ENCODE results near the gene FCHSD2. TPM values are rescaled to one million over a fixed set of nuclear protein-coding genes. Genes with fewer than 3 reads are reported as not detected.

FCHSD2 gene
- total and polyA plus RNA-seq, 2 of the 8 experiments (the other 6 are each of a cell fraction or from before 2014, with no cell fraction given): 4.1 to 7.8 TPM

DNA sequence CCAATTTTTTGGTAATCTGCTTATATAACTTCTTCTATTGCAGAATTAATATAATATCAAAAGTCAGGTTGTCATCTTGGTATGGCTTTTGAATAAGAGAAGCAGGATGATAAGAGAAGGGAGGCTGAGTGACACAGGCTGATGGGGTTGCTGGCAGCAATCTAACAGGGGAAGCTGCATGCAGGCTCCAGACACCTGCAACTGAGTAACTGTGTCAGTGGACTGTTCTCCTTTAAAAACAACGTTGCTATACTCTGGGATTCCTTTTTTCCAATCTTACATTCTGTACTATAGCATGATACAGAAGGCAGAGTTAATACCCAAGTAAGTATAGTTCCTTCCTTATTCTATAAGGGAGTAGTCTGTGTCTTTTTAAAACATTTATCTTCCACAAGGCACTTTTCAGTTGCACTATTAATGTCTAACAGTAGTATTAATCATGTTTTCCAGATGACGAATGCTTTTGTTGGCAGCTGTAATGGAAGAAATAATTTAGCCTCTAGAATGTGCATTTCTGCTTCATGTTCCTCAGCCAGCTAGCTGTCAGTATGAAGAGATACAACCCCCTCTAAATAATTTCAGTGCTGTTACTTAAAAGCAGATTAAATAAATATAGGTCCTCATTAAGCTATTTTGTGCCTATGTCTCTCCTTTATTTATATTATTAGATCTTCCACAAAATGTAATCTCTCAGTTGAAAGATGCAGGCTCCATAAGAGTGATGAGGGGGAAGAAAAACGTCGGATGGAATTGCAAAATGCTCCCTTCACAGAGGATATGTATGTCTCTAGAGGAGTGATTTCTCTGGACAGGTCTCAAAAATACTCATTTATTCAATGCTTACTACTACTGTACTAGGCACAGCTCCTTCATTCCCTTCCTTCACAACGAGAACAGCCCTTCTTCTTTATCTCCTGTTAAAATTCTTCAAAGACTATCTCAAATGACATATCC lies 277.1 kb downstream of the FCHSD2 start (continued):
- TF ChIP-seq, protein P1, sequence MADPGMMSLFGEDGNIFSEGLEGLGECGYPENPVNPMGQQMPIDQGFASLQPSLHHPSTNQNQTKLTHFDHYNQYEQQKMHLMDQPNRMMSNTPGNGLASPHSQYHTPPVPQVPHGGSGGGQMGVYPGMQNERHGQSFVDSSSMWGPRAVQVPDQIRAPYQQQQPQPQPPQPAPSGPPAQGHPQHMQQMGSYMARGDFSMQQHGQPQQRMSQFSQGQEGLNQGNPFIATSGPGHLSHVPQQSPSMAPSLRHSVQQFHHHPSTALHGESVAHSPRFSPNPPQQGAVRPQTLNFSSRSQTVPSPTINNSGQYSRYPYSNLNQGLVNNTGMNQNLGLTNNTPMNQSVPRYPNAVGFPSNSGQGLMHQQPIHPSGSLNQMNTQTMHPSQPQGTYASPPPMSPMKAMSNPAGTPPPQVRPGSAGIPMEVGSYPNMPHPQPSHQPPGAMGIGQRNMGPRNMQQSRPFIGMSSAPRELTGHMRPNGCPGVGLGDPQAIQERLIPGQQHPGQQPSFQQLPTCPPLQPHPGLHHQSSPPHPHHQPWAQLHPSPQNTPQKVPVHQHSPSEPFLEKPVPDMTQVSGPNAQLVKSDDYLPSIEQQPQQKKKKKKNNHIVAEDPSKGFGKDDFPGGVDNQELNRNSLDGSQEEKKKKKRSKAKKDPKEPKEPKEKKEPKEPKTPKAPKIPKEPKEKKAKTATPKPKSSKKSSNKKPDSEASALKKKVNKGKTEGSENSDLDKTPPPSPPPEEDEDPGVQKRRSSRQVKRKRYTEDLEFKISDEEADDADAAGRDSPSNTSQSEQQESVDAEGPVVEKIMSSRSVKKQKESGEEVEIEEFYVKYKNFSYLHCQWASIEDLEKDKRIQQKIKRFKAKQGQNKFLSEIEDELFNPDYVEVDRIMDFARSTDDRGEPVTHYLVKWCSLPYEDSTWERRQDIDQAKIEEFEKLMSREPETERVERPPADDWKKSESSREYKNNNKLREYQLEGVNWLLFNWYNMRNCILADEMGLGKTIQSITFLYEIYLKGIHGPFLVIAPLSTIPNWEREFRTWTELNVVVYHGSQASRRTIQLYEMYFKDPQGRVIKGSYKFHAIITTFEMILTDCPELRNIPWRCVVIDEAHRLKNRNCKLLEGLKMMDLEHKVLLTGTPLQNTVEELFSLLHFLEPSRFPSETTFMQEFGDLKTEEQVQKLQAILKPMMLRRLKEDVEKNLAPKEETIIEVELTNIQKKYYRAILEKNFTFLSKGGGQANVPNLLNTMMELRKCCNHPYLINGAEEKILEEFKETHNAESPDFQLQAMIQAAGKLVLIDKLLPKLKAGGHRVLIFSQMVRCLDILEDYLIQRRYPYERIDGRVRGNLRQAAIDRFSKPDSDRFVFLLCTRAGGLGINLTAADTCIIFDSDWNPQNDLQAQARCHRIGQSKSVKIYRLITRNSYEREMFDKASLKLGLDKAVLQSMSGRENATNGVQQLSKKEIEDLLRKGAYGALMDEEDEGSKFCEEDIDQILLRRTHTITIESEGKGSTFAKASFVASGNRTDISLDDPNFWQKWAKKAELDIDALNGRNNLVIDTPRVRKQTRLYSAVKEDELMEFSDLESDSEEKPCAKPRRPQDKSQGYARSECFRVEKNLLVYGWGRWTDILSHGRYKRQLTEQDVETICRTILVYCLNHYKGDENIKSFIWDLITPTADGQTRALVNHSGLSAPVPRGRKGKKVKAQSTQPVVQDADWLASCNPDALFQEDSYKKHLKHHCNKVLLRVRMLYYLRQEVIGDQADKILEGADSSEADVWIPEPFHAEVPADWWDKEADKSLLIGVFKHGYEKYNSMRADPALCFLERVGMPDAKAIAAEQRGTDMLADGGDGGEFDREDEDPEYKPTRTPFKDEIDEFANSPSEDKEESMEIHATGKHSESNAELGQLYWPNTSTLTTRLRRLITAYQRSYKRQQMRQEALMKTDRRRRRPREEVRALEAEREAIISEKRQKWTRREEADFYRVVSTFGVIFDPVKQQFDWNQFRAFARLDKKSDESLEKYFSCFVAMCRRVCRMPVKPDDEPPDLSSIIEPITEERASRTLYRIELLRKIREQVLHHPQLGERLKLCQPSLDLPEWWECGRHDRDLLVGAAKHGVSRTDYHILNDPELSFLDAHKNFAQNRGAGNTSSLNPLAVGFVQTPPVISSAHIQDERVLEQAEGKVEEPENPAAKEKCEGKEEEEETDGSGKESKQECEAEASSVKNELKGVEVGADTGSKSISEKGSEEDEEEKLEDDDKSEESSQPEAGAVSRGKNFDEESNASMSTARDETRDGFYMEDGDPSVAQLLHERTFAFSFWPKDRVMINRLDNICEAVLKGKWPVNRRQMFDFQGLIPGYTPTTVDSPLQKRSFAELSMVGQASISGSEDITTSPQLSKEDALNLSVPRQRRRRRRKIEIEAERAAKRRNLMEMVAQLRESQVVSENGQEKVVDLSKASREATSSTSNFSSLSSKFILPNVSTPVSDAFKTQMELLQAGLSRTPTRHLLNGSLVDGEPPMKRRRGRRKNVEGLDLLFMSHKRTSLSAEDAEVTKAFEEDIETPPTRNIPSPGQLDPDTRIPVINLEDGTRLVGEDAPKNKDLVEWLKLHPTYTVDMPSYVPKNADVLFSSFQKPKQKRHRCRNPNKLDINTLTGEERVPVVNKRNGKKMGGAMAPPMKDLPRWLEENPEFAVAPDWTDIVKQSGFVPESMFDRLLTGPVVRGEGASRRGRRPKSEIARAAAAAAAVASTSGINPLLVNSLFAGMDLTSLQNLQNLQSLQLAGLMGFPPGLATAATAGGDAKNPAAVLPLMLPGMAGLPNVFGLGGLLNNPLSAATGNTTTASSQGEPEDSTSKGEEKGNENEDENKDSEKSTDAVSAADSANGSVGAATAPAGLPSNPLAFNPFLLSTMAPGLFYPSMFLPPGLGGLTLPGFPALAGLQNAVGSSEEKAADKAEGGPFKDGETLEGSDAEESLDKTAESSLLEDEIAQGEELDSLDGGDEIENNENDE (IDR thresholded peaks at IDR 0.05; ENCODE audit: insufficient replicate concordance, low read length): no peak
- TF ChIP-seq CTCF (IDR thresholded peaks at IDR 0.05; ENCODE audit: control extremely low read depth in 1 of 3, insufficient read depth in 1 of 3, low read depth in 1 of 3, low read length in 3 of 3) (no peak), RAD21 (IDR thresholded peaks at IDR 0.05 in 1 of 2, conservative IDR thresholded peaks at IDR 0.05 in 1 of 2; ENCODE audit: low read depth in 2 of 2, low read length in 2 of 2) (no peak), RNF2 (IDR thresholded peaks at IDR 0.05; ENCODE audit: borderline replicate concordance, low read depth, low read length, missing control alignments, poor library complexity, severe bottlenecking) (no peak), FOSL1 (IDR thresholded peaks at IDR 0.05; ENCODE audit: insufficient read depth, low read depth, low read length) (no peak)
